B cell (primary cell): Measurements from ENCODE around the gene JUP. TPM values are rescaled to one million over a fixed set of nuclear protein-coding genes. Genes with fewer than 3 reads are reported as not detected.

Experiments
- ATAC-seq: fragments of 200-7000 bp; cut with Tn5 transposase; one replicate; pipeline ENCODE4 v1.10.0; 2021; ENCODE audit warnings: low read depth, mild to moderate bottlenecking, moderate number of reproducible peaks, moderate library complexity
- CTCF ChIA-PET: fragments of 350-600 bp; sonication (Branson Sonifier 250); formaldehyde crosslinking; loops from one replicate; lab custom pipeline; 2021; ENCODE audit warnings: antibody characterized with exemption, inconsistent platforms; lab: Charles Lee
- POLR2A ChIA-PET: fragments of 350-600 bp; sonication (Branson Sonifier 250); formaldehyde crosslinking; loops from one replicate; lab custom pipeline; 2021; ENCODE audit warnings: antibody characterized with exemption; lab: Charles Lee
- DNase-seq: peaks from one replicate; pipeline ENCODE4 v3.0.0; 2013
- H2AFZ ChIP-seq: 2 replicates; pipeline ENCODE4 v1.6.1; 2012; ENCODE audit warnings: mild to moderate bottlenecking, low read depth, low read length; ENCODE audit not compliant: insufficient read depth, poor library complexity, severe bottlenecking
- H3K27ac ChIP-seq, 2 donors: 1 replicate in 1 of 2; 2 replicates in 1 of 2; pipeline ENCODE4 v1.5.1; 2012 to 2013; ENCODE audit warnings: low read length in 2 of 2, mild to moderate bottlenecking in 2 of 2, moderate library complexity in 1 of 2
- H3K27me3 ChIP-seq, 4 experiments: fragments of 200-600 bp in 1 of 4; sonication (generic) in 1 of 4; replicated peaks in 1 of 4; 1 replicate in 2 of 4; 2 replicates in 2 of 4; pipeline versions ENCODE4 v1.6.1 to v1.7.0; 2013 to 2016; ENCODE audit warnings: low read length in 3 of 4, mild to moderate bottlenecking in 2 of 4, mixed read lengths in 1 of 4, moderate library complexity in 1 of 4; ENCODE audit not compliant: insufficient read depth in 4 of 4, control insufficient read depth in 3 of 4; ENCODE audit errors: control extremely low read depth in 1 of 4
- H3K36me3 ChIP-seq, 2 experiments: replicated peaks in 1 of 2; 1 replicate in 1 of 2; 2 replicates in 1 of 2; pipeline versions ENCODE4 v1.6.1 to v1.7.1; 2013; ENCODE audit warnings: low read length in 1 of 2; ENCODE audit not compliant: insufficient read depth in 2 of 2, control insufficient read depth in 1 of 2; ENCODE audit errors: control extremely low read depth in 1 of 2, extremely low read depth in 1 of 2
- H3K4me1 ChIP-seq, 2 donors: fragments of 200-600 bp in 1 of 2; sonication (generic) in 1 of 2; 1 replicate in 1 of 2; 2 replicates in 1 of 2; pipeline versions ENCODE4 v1.5.1 to v1.6.1; 2013 to 2017; ENCODE audit warnings: low read length in 2 of 2; ENCODE audit not compliant: control insufficient read depth in 2 of 2, insufficient read depth in 2 of 2
- H3K4me2 ChIP-seq: replicated peaks from 2 replicates; pipeline ENCODE3; 2012; ENCODE audit warnings: mild to moderate bottlenecking, low read depth, low read length; ENCODE audit not compliant: poor library complexity, severe bottlenecking
- H3K4me3 ChIP-seq, 5 experiments: fragments of 200-600 bp in 1 of 5; sonication (generic) in 1 of 5; 1 replicate in 3 of 5; 2 replicates in 2 of 5; pipeline versions ENCODE4 v1.5.1 to v1.7.0; 2011 to 2016; ENCODE audit warnings: low read length in 4 of 5, mild to moderate bottlenecking in 4 of 5, low read depth in 2 of 5, control low read depth in 1 of 5, moderate library complexity in 1 of 5; ENCODE audit not compliant: insufficient read depth in 1 of 5; ENCODE audit errors: control extremely low read depth in 1 of 5, extremely low read depth in 1 of 5
- H3K79me2 ChIP-seq: fragments of 200-600 bp; sonication (generic); one replicate; pipeline ENCODE4 v1.6.0; 2016; ENCODE audit warnings: low read length; ENCODE audit not compliant: control insufficient read depth, insufficient read depth
- H3K9ac ChIP-seq: fragments of 200-600 bp; sonication (generic); 2 replicates; pipeline ENCODE4 v1.6.1; 2017; ENCODE audit warnings: mild to moderate bottlenecking, low read length, moderate library complexity
- H3K9me3 ChIP-seq, 3 donors: one replicate each; pipeline versions ENCODE4 v1.6.1 to v1.7.1; 2013; ENCODE audit warnings: low read length in 2 of 3; ENCODE audit not compliant: control insufficient read depth in 2 of 3, insufficient read depth in 1 of 3; ENCODE audit errors: control extremely low read depth in 1 of 3
- H4K20me1 ChIP-seq: 2 replicates; pipeline ENCODE4 v1.6.0; 2012; ENCODE audit warnings: mild to moderate bottlenecking, low read length; ENCODE audit not compliant: insufficient read depth, control insufficient read depth, poor library complexity, severe bottlenecking
- H3K27ac Mint-ChIP-seq: one replicate; pipeline ENCODE4 v1.8.0; 2021; ENCODE audit warnings: mixed read lengths
- H3K27me3 Mint-ChIP-seq: one replicate; pipeline ENCODE4 v1.8.0; 2021; ENCODE audit warnings: mixed read lengths
- H3K4me1 Mint-ChIP-seq: one replicate; pipeline ENCODE4 v1.8.0; 2021; ENCODE audit warnings: mixed read lengths
- H3K4me3 Mint-ChIP-seq: one replicate; pipeline ENCODE4 v1.8.0; 2021; ENCODE audit warnings: mixed read lengths
- H3K9me3 Mint-ChIP-seq: one replicate; pipeline ENCODE4 v1.8.0; 2022; ENCODE audit warnings: mixed read lengths; ENCODE audit not compliant: insufficient read depth
- CTCF ChIP-seq: fragments of 200-600 bp; IDR thresholded peaks from one replicate; pipeline ENCODE4 v1.8.0; 2022; ENCODE audit warnings: antibody characterized with exemption, mild to moderate bottlenecking
- EZH2 ChIP-seq: IDR thresholded peaks from 2 replicates; pipeline ENCODE4 v1.6.1; 2012; ENCODE audit warnings: borderline replicate concordance, low read depth, mild to moderate bottlenecking, moderate library complexity, low read length; ENCODE audit not compliant: insufficient read depth, poor library complexity, severe bottlenecking
- WGBS: methylation state at CpG from one replicate; pipeline ENCODE4 v1.1.5; 2013; ENCODE audit warnings: missing lambda C conversion rate; ENCODE audit not compliant: insufficient coverage; 5-methylcytosine and 5-hydroxymethylcytosine counted together
- intact Hi-C: fragments of 100-400 bp; cut with micrococcal nuclease; formaldehyde crosslinking; loops from one replicate; pipeline ENCODE4 v1.10.0; 2022
- polyA plus RNA-seq: library from polyadenylated mRNA; depleted of rRNA; stranded (reverse); fragments of >200 nt; gene quantifications from 2 replicates; pipeline ENCODE4 v1.2.3, GENCODE V29; 2012
- total RNA-seq, 2 donors: library from RNA; stranded (reverse); fragments of 120-200 nt in 1 of 2; gene quantifications; 1 replicate in 1 of 2; 2 replicates in 1 of 2; pipeline versions ENCODE4 v1.2.3 to v1.2.4, GENCODE V29; 2013 to 2022

Gene JUP
- total and polyA plus RNA-seq, 2 donors (not counting 1 experiment from before 2014, with no cell fraction given) = 62.9 to 63.3 TPM

- H3K4me2 ChIP-seq = no peak overlapping the region
- no peak overlapping the region for H3K27ac Mint-ChIP-seq
- ChIA-PET POLR2A (no interaction called here), CTCF (interaction anchor here (0.8 to 5.2 kb wide), 2 partner anchors 60 to 68 kb away, joined by 3 to 30 read pairs; no protein-coding TSS in a partner anchor)
- H3K79me2 ChIP-seq = no peaks in the 10 kb centered on the region
- H3K4me3 Mint-ChIP-seq = no peak overlapping the region
- no peaks in the 10 kb centered on the region for H3K9me3 Mint-ChIP-seq
- no peaks in the 10 kb centered on the region for H4K20me1 ChIP-seq
- no peak overlapping the region for H2AFZ ChIP-seq
- intact Hi-C loops = no loop called here
- no peaks in the 10 kb centered on the region for H3K9me3 ChIP-seq
- no peak overlapping the region for H3K9ac ChIP-seq
- H3K27me3 Mint-ChIP-seq = peaks cover 17% of the 10 kb centered on the region
- no peak overlapping the region for H3K27ac ChIP-seq
- TF ChIP-seq EZH2 (no peak), CTCF (no peak)
- H3K4me3 ChIP-seq = no peak overlapping the region
- H3K4me1 ChIP-seq = peaks cover 7 to 8% of the 10 kb centered on the region in 2 donors
- peaks cover 0 to 24% (median 11%) of the 10 kb centered on the region in 4 experiments for H3K27me3 ChIP-seq
- H3K4me1 Mint-ChIP-seq = peaks cover 2% of the 10 kb centered on the region
- 100% methylated on average over 1 of the region's 5 CpGs for WGBS
- ATAC-seq (no peak), DNase-seq (no peak)
- no peaks in the 10 kb centered on the region for H3K36me3 ChIP-seq
Observed at GRCh38 chr17:41740506-41740905, 46.0 kb downstream of the JUP start.

GRCh38 chr17:41739661-41740352 is 46.7 kb downstream of the JUP start:
- Histone ChIP-seq H3K4me3 (no peak overlapping the region), H4K20me1 (no peaks in the 10 kb centered on the region), H3K79me2 (no peaks in the 10 kb centered on the region), H3K36me3 (no peaks in the 10 kb centered on the region), H3K9ac (no peak overlapping the region), H2AFZ (no peak overlapping the region), H3K4me2 (no peak overlapping the region), H3K27me3 (peaks cover 0 to 27% (median 15%) of the 10 kb centered on the region in 4 experiments), H3K27ac (no peak overlapping the region), H3K9me3 (no peaks in the 10 kb centered on the region), H3K4me1 (peaks cover 12 to 13% of the 10 kb centered on the region in 2 donors)
- H3K27me3 Mint-ChIP-seq = peaks cover 21% of the 10 kb centered on the region
- ChIA-PET CTCF (interaction anchor here (5.2 kb wide), 1 partner anchor 61 kb away, joined by 30 read pairs; no protein-coding TSS in a partner anchor), POLR2A (no interaction called here)
- no peaks in the 10 kb centered on the region for H3K9me3 Mint-ChIP-seq
- no peak overlapping the region for H3K4me3 Mint-ChIP-seq
- DNase-seq = no peak
- peaks cover 5% of the 10 kb centered on the region for H3K4me1 Mint-ChIP-seq
- no peak overlapping the region for H3K27ac Mint-ChIP-seq
- intact Hi-C loops = loop anchor here (2.0 to 10.0 kb wide), 3 partner anchors 47 to 225 kb away; partner anchors contain the start of genes CNP, JUP and P3H4
- TF ChIP-seq CTCF = no peak
- no peak for ATAC-seq
- WGBS = 67% methylated on average over 6 of the region's 9 CpGs
